OCI-LY3 (cell line): ENCODE results near the gene TARS2.

Experiments
- EZH2phosphoT487 ChIP-seq: fragments of 200-600 bp; shearing (Covaris generic); IDR thresholded peaks from 2 replicates; pipeline ENCODE4 v1.6.1; 2018; ENCODE audit warnings: antibody characterized with exemption, mixed run types, low read depth
- TF ChIP-seq, protein P1 (sequence below): fragments of 200-600, 300-600 bp; sonication (generic); IDR thresholded peaks from 2 replicates; pipeline ENCODE4 v1.5.1; 2014; ENCODE audit warnings: antibody characterized with exemption, low read length, low read depth

DNA sequence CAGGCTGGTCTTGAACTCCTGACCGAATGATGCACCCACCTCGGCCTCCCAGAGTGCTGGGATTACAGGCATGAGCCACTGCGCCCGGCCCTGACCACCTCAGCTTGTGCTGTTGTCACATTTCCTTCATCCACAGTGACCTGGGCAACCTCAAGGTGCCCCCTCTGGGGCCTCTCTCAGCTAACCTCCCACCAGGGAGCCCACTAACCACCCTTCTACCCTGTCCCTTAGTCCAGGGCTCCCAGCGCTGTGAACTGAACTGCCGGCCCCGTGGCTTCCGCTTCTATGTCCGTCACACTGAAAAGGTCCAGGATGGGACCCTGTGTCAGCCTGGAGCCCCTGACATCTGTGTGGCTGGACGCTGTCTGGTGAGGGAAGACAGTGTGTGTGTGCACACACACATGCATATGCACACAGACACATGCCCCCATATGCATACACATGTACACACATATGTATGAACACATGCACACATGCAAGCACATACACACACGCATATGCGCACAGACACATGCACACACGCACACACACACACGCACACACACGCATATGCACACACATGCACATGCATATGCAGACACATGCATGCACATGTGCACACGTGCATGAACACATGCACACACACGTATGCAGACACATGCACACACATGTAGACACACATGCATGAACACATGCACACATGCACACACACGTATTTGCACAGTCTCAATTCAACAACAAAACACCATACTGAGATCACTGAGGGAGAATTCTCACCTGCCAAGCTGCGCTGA, 68.2 kb downstream of the TARS2 start:
- TF ChIP-seq, protein P1, sequence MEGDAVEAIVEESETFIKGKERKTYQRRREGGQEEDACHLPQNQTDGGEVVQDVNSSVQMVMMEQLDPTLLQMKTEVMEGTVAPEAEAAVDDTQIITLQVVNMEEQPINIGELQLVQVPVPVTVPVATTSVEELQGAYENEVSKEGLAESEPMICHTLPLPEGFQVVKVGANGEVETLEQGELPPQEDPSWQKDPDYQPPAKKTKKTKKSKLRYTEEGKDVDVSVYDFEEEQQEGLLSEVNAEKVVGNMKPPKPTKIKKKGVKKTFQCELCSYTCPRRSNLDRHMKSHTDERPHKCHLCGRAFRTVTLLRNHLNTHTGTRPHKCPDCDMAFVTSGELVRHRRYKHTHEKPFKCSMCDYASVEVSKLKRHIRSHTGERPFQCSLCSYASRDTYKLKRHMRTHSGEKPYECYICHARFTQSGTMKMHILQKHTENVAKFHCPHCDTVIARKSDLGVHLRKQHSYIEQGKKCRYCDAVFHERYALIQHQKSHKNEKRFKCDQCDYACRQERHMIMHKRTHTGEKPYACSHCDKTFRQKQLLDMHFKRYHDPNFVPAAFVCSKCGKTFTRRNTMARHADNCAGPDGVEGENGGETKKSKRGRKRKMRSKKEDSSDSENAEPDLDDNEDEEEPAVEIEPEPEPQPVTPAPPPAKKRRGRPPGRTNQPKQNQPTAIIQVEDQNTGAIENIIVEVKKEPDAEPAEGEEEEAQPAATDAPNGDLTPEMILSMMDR, result no peak
- no peak for TF ChIP-seq EZH2phosphoT487
